Esophagus squamous epithelium (tissue), 5 donors: ENCODE measurements around the gene MYL5. TPM values are rescaled to one million over a fixed set of nuclear protein-coding genes. Genes with fewer than 3 reads are reported as not detected.
"Not testable (repeated sequence)": the region's sequence is repeated elsewhere in the genome, so short reads cannot be mapped to it uniquely, and the experiment has no call there.

Source experiments
- DNase-seq: peaks from one replicate; lab custom pipeline; 2025; lab: John Stamatoyannopoulos, UW
- H3K27ac ChIP-seq, 4 donors: fragments of 200-600 bp; sonication (generic); one replicate each; pipeline ENCODE4 v1.5.1; 2016 to 2019; ENCODE audit warnings: mild to moderate bottlenecking in 1 of 4
- H3K27me3 ChIP-seq, 4 donors: fragments of 200-600 bp; sonication (generic); 1 replicate in 3 of 4; 2 replicates in 1 of 4; pipeline versions ENCODE4 v1.5.1 to v1.6.0; 2017 to 2021; ENCODE audit warnings: antibody characterized with exemption in 1 of 4
- H3K36me3 ChIP-seq, 3 donors: fragments of 200-600 bp; sonication (generic); one replicate each; pipeline ENCODE4 v1.5.1; 2016 to 2019
- H3K4me1 ChIP-seq, 3 donors: fragments of 200-600 bp; sonication (generic); one replicate each; pipeline ENCODE4 v1.5.1; 2017 to 2019
- H3K4me3 ChIP-seq, 4 donors: fragments of 200-600 bp; sonication (generic); 1 replicate in 3 of 4; 2 replicates in 1 of 4; pipeline ENCODE4 v1.5.1; 2016 to 2019; ENCODE audit warnings: mild to moderate bottlenecking in 2 of 4, moderate library complexity in 1 of 4
- H3K9me3 ChIP-seq, 3 donors: fragments of 200-600 bp; sonication (generic); one replicate each; pipeline ENCODE4 v1.5.1; 2016 to 2019
- CTCF ChIP-seq, 6 experiments: fragments of 450-650 bp in 4 of 6; fragments of 200-600 bp in 2 of 6; sonication (generic) in 2 of 6; IDR thresholded peaks; one replicate each; pipeline ENCODE4 v1.5.1; 2016 to 2019; ENCODE audit warnings: antibody characterized with exemption in 6 of 6, mild to moderate bottlenecking in 4 of 6, moderate library complexity in 4 of 6
- POLR2A ChIP-seq, 4 donors: fragments of 450-650 bp; IDR thresholded peaks; one replicate each; pipeline ENCODE4 v1.6.1; 2017; ENCODE audit warnings: antibody characterized with exemption in 4 of 4, mild to moderate bottlenecking in 4 of 4, moderate library complexity in 3 of 4
- WGBS, 2 donors: methylation state at CpG; one replicate each; pipeline ENCODE4 v1.1.5; 2018; 5-methylcytosine and 5-hydroxymethylcytosine counted together
- intact Hi-C: fragments of 100-400 bp; cut with DNase I; formaldehyde crosslinking; loops from one replicate; pipeline ENCODE4 v1.15.0; 2022
- total RNA-seq, 4 donors: library from RNA; depleted of rRNA; stranded (reverse); fragments of >200 nt; gene quantifications; one replicate each; pipeline ENCODE4 v1.1.0, GENCODE V29; 2016
- donor health status: DM: yes; HTN: yes; CAD: no.

MYL5 gene
- total RNA-seq, 4 donors from 2014 or later = 7.2 to 19.5 (median 12.8) TPM

GRCh38 chr4:666436-666810 is 7.9 kb upstream of the MYL5 start:
- no peak overlapping the region for H3K4me3 ChIP-seq
- DNase-seq = no peak
- no peaks in the 10 kb centered on the region for H3K9me3 ChIP-seq
- no peak for TF ChIP-seq CTCF (IDR thresholded peaks at IDR 0.05)
- no peak for TF ChIP-seq POLR2A (IDR thresholded peaks at IDR 0.05)
- 74 to 91% methylated on average over 5 to 11 of the region's 22 CpGs for WGBS, 2 donors
- H3K36me3 ChIP-seq = peaks cover 0 to 10% (median 4%) of the 10 kb centered on the region in 3 donors
- peaks cover 6 to 29% (median 10%) of the 10 kb centered on the region in 3 donors for H3K4me1 ChIP-seq
- H3K27ac ChIP-seq = no peak overlapping the region
- intact Hi-C loops = no loop called here
- peaks cover 0 to 17% (median 0%) of the 10 kb centered on the region in 4 donors for H3K27me3 ChIP-seq

- H3K9me3 ChIP-seq = no peaks in the 10 kb centered on the region
These were observed 7.4 kb upstream of the MYL5 start for GRCh38 chr4:666822-667544.

GRCh38 chr4:667545-667925 is 6.8 kb upstream of the MYL5 start:
- no peaks in the 10 kb centered on the region for H3K9me3 ChIP-seq
- peaks cover 6 to 35% (median 10%) of the 10 kb centered on the region in 3 donors for H3K4me1 ChIP-seq
- DNase-seq = no peak
- intact Hi-C loops = no loop called here
- H3K4me3 ChIP-seq = no peak overlapping the region
- TF ChIP-seq CTCF (IDR thresholded peaks at IDR 0.05) (no peak), POLR2A (IDR thresholded peaks at IDR 0.05) (no peak)
- H3K27me3 ChIP-seq = peaks cover 0 to 17% (median 0%) of the 10 kb centered on the region in 4 donors
- H3K36me3 ChIP-seq = peaks cover 7 to 21% (median 15%) of the 10 kb centered on the region in 3 donors
- H3K27ac ChIP-seq = no peak overlapping the region
- 67% methylated on average over 8 of the region's 10 CpGs; no CpG with 5 or more reads in 1 of the 2 donors for WGBS, 2 donors

More at GRCh38 chr4:666822-667544, 7.4 kb upstream of the MYL5 start:
- WGBS, 2 donors = 60 to 64% methylated on average over 1 to 5 of the region's 28 CpGs
- Histone ChIP-seq H3K36me3 (peaks cover 5 to 16% (median 10%) of the 10 kb centered on the region in 3 donors), H3K27me3 (peaks cover 0 to 17% (median 0%) of the 10 kb centered on the region in 4 donors), H3K4me1 (peaks cover 6 to 30% (median 10%) of the 10 kb centered on the region in 3 donors), H3K4me3 (no peak overlapping the region), H3K27ac (no peak overlapping the region)
- DNase-seq = no peak
- intact Hi-C loops = no loop called here
- TF ChIP-seq POLR2A (IDR thresholded peaks at IDR 0.05) = no peak
- TF ChIP-seq CTCF (IDR thresholded peaks at IDR 0.05) = no peak

- H3K4me3 ChIP-seq, DNase-seq, intact Hi-C loops, H3K9me3 ChIP-seq, H3K27ac ChIP-seq: not testable (repeated sequence)
- Histone ChIP-seq H3K4me1 (peaks cover 10 to 37% (median 11%) of the 10 kb centered on the region in 3 donors), H3K27me3 (peaks cover 0 to 11% (median 0%) of the 10 kb centered on the region in 4 donors), H3K36me3 (peaks cover 7 to 26% (median 19%) of the 10 kb centered on the region in 3 donors)
- 78 to 92% methylated on average over 4 to 6 of the region's 6 CpGs for WGBS, 2 donors
These were observed 6.1 kb upstream of the MYL5 start for GRCh38 chr4:668219-668618.

GRCh38 chr4:669806-670559 is 4.4 kb upstream of the MYL5 start:
- Histone ChIP-seq H3K4me1 (peaks cover 10 to 27% (median 12%) of the 10 kb centered on the region in 3 donors), H3K36me3 (peaks cover 7 to 26% (median 19%) of the 10 kb centered on the region in 3 donors)
- H3K27me3 ChIP-seq, DNase-seq, H3K9me3 ChIP-seq, intact Hi-C loops, H3K27ac ChIP-seq, H3K4me3 ChIP-seq: not testable (repeated sequence)
- WGBS, 2 donors = 84 to 90% methylated on average over 9 of the region's 11 CpGs

- intact Hi-C loops = no loop called here
- H3K27me3 ChIP-seq = no peaks in the 10 kb centered on the region
- H3K27ac ChIP-seq = no peak overlapping the region
- no peak for DNase-seq
- TF ChIP-seq CTCF (IDR thresholded peaks at IDR 0.05) = no peak
- no peak for TF ChIP-seq POLR2A (IDR thresholded peaks at IDR 0.05)
- 100% methylated on average over 1 of the region's 3 CpGs; no CpG with 5 or more reads in 1 of the 2 donors for WGBS, 2 donors
- H3K36me3 ChIP-seq = peaks cover 7 to 26% (median 19%) of the 10 kb centered on the region in 3 donors
- peaks cover 17 to 44% (median 20%) of the 10 kb centered on the region in 3 donors for H3K4me1 ChIP-seq
- H3K4me3 ChIP-seq = no peak overlapping the region
- H3K9me3 ChIP-seq = no peaks in the 10 kb centered on the region
These were observed 2.6 kb upstream of the MYL5 start for GRCh38 chr4:671769-672168.
